MM.1S (cell line): ENCODE results near the gene BPIFB2.

Experiments used
- DNase-seq: peaks from one replicate; pipeline ENCODE4 v3.0.0-alpha.2; 2015
- H2AFZ ChIP-seq: fragments of 300-600 bp; sonication (generic); 2 replicates; pipeline ENCODE4 v1.6.0; 2016; ENCODE audit warnings: antibody characterized with exemption, low read length
- H3F3A ChIP-seq: fragments of 300-600 bp; sonication (generic); 2 replicates; pipeline ENCODE4 v1.6.1; 2016; ENCODE audit warnings: mild to moderate bottlenecking, antibody characterized with exemption, low read length, moderate library complexity, mixed read lengths; ENCODE audit not compliant: insufficient read depth
- H3K27ac ChIP-seq: fragments of 300-600 bp; sonication (generic); 2 replicates; pipeline ENCODE4 v1.5.1; 2016; ENCODE audit warnings: mild to moderate bottlenecking, low read length
- H3K27me3 ChIP-seq: fragments of 300-600 bp; sonication (generic); replicated peaks from 2 replicates; pipeline ENCODE4 v1.6.0; 2016; ENCODE audit warnings: low read length; ENCODE audit not compliant: insufficient read depth
- H3K36me3 ChIP-seq: fragments of 300-600 bp; sonication (generic); replicated peaks from 2 replicates; pipeline ENCODE4 v1.6.1; 2016; ENCODE audit warnings: mild to moderate bottlenecking, low read length, mixed read lengths; ENCODE audit not compliant: insufficient read depth
- H3K4me1 ChIP-seq: fragments of 300-600 bp; sonication (generic); 2 replicates; pipeline ENCODE4 v1.6.1; 2016; ENCODE audit warnings: low read length, mixed read lengths
- H3K4me2 ChIP-seq: fragments of 300-600 bp; sonication (generic); 2 replicates; pipeline ENCODE4 v1.6.0; 2016; ENCODE audit warnings: low read depth, low read length
- H3K4me3 ChIP-seq: fragments of 300-600 bp; sonication (generic); 2 replicates; pipeline ENCODE4 v1.5.1; 2016; ENCODE audit warnings: low read length, mixed read lengths
- H3K79me2 ChIP-seq: fragments of 300-600 bp; sonication (generic); 2 replicates; pipeline ENCODE4 v1.6.1; 2016; ENCODE audit warnings: mixed run types, low read length, mixed read lengths
- H3K9ac ChIP-seq: fragments of 300-600 bp; sonication (generic); 2 replicates; pipeline ENCODE4 v1.6.1; 2016; ENCODE audit warnings: low read length, mixed read lengths
- H3K9me2 ChIP-seq: fragments of 300-600 bp; sonication (generic); replicated peaks from 2 replicates; pipeline ENCODE4 v1.6.1; 2016; ENCODE audit warnings: mild to moderate bottlenecking, low read length, mixed read lengths; ENCODE audit not compliant: insufficient read depth
- H3K9me3 ChIP-seq: fragments of 300-600 bp; sonication (generic); replicated peaks from 2 replicates; pipeline ENCODE4 v1.6.1; 2016; ENCODE audit warnings: mild to moderate bottlenecking, low read length, mixed read lengths; ENCODE audit not compliant: insufficient read depth
- H4K20me1 ChIP-seq: fragments of 300-600 bp; sonication (generic); 2 replicates; pipeline ENCODE4 v1.6.1; 2016; ENCODE audit warnings: mild to moderate bottlenecking, low read length, moderate library complexity, mixed read lengths; ENCODE audit not compliant: insufficient read depth
- CTCF ChIP-seq: fragments of 300-600 bp; sonication (generic); IDR thresholded peaks from 2 replicates; pipeline ENCODE4 v1.5.1; 2016; ENCODE audit warnings: antibody characterized with exemption, low read length, mixed read lengths
- EZH2 ChIP-seq: fragments of 300-600 bp; sonication (generic); optimal IDR thresholded peaks from 2 replicates; pipeline ENCODE3; 2017; ENCODE audit warnings: low read depth, mild to moderate bottlenecking, antibody characterized with exemption, low read length, mixed read lengths
- EZH2phosphoT487 ChIP-seq: fragments of 300-600 bp; sonication (generic); IDR thresholded peaks from 2 replicates; pipeline ENCODE4 v1.6.1; 2018; ENCODE audit warnings: antibody characterized with exemption, low read length

The BPIFB2 gene

GRCh38 chr20:33053291-33054106, 46.0 kb downstream of the BPIFB2 start, which contains the start of gene BPIFB3:
Gene BPIFB3 (plus strand): TSS chr20:33053903. CDS start chr20:33055436, 1,533 bp downstream.
- Histone ChIP-seq H3K9me2 (no peaks in the 10 kb centered on the region), H3K9me3 (no peaks in the 10 kb centered on the region), H3K4me3 (no peak within 1 kb of the TSS), H3K4me1 (no peaks in the 10 kb centered on the region), H3K27ac (no peak within 1 kb of the TSS), H4K20me1 (no peaks in the 10 kb centered on the region), H3K9ac (no peak within 1 kb of the TSS), H3K27me3 (peaks cover 41% of the 10 kb centered on the region), H3K4me2 (no peak within 1 kb of the TSS), H2AFZ (no peak within 1 kb of the TSS), H3F3A (no peaks in the 10 kb centered on the region), H3K79me2 (no peaks in the 10 kb centered on the region), H3K36me3 (no peaks in the 10 kb centered on the region)
- no peak for DNase-seq
- no peak for TF ChIP-seq EZH2phosphoT487
- TF ChIP-seq CTCF = no peak
- TF ChIP-seq EZH2 = no peak

- no peak for DNase-seq
- Histone ChIP-seq H3K9me2 (no peaks in the 10 kb centered on the region), H3K4me1 (no peaks in the 10 kb centered on the region), H3K36me3 (no peaks in the 10 kb centered on the region), H3K79me2 (no peaks in the 10 kb centered on the region), H3K9ac (no peak overlapping the region), H4K20me1 (no peaks in the 10 kb centered on the region), H3K4me2 (no peak overlapping the region), H2AFZ (no peak overlapping the region), H3K27me3 (peaks cover 41% of the 10 kb centered on the region), H3K4me3 (no peak overlapping the region), H3F3A (no peaks in the 10 kb centered on the region), H3K27ac (no peak overlapping the region), H3K9me3 (no peaks in the 10 kb centered on the region)
- TF ChIP-seq CTCF = no peak
- no peak for TF ChIP-seq EZH2
- TF ChIP-seq EZH2phosphoT487 = no peak
Measured at GRCh38 chr20:33054381-33054780, 46.9 kb downstream of the BPIFB2 start.

- Histone ChIP-seq H3K27me3 (peaks cover 41% of the 10 kb centered on the region), H3F3A (no peaks in the 10 kb centered on the region)
Measured at GRCh38 chr20:33054791-33055190, 47.3 kb downstream of the BPIFB2 start.

More at GRCh38 chr20:33054791-33055190, 47.3 kb downstream of the BPIFB2 start:
- H3K27ac ChIP-seq = no peak overlapping the region
- H3K9me3 ChIP-seq = no peaks in the 10 kb centered on the region
- no peaks in the 10 kb centered on the region for H3K4me1 ChIP-seq
- H3K79me2 ChIP-seq = no peaks in the 10 kb centered on the region
- H2AFZ ChIP-seq = no peak overlapping the region
- TF ChIP-seq CTCF = no peak
- no peak for TF ChIP-seq EZH2
- no peak for TF ChIP-seq EZH2phosphoT487
- DNase-seq = no peak
- H3K9me2 ChIP-seq = no peaks in the 10 kb centered on the region
- H3K36me3 ChIP-seq = no peaks in the 10 kb centered on the region
- no peaks in the 10 kb centered on the region for H4K20me1 ChIP-seq
- no peak overlapping the region for H3K9ac ChIP-seq
- no peak overlapping the region for H3K4me3 ChIP-seq
- no peak overlapping the region for H3K4me2 ChIP-seq
